Measurements from ENCODE around the gene USP38.

- peak; percentile 15 for TF ChIP-seq CTCF (IDR thresholded peaks at IDR 0.05; ENCODE audit: borderline replicate concordance, extremely low read depth, low read length, poor library complexity, severe bottlenecking)
- TF ChIP-seq EZH2 (IDR thresholded peaks at IDR 0.05; ENCODE audit: borderline replicate concordance, low read depth, low read length, severe bottlenecking): no peak
Observed at GRCh38 chr4:143184503-143185252, at the start of gene USP38.
